Measurements from ENCODE around the gene MSL3B.

The MSL3B gene

DNA sequence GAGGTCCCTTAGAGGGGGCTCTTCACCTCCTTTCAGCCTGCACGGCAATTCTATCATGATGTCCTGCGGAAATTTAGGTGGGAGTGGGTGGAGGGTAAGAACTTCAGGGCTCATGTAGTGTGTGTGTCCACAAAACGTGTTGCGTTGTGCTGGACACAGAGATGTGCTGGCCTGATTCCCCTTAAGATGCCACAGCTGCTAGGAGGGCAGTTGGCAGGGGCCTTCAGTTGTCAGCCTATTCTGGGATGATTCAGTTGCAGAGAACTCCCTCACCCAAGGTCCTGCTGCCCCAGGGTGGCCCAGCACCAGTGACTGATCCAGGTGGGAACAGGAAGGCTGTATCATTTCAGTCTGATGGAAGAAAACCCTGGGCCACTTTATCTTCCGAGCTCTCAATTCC lies 12.8 kb downstream of the MSL3B start:
- 50 to 66% (median 57%) methylated on average over 5 of the region's 5 CpGs for WGBS, 3 donors
- Histone ChIP-seq H3K4me3 (peak overlapping the region; percentile 82), H3K9me3 (no peaks in the 10 kb centered on the region), H3K27me3 (ENCODE audit: insufficient read depth in 3 of 3, low read length in 2 of 3) (peaks cover 0 to 5% (median 0%) of the 10 kb centered on the region in 3 donors), H3K36me3 (ENCODE audit: insufficient read depth in 1 of 2, low read depth in 1 of 2) (no peaks in the 10 kb centered on the region), H3K4me1 (peaks cover 4% of the 10 kb centered on the region), H3K27ac (no peak overlapping the region)
- no peak for DNase-seq
- TF ChIP-seq, protein P1, sequence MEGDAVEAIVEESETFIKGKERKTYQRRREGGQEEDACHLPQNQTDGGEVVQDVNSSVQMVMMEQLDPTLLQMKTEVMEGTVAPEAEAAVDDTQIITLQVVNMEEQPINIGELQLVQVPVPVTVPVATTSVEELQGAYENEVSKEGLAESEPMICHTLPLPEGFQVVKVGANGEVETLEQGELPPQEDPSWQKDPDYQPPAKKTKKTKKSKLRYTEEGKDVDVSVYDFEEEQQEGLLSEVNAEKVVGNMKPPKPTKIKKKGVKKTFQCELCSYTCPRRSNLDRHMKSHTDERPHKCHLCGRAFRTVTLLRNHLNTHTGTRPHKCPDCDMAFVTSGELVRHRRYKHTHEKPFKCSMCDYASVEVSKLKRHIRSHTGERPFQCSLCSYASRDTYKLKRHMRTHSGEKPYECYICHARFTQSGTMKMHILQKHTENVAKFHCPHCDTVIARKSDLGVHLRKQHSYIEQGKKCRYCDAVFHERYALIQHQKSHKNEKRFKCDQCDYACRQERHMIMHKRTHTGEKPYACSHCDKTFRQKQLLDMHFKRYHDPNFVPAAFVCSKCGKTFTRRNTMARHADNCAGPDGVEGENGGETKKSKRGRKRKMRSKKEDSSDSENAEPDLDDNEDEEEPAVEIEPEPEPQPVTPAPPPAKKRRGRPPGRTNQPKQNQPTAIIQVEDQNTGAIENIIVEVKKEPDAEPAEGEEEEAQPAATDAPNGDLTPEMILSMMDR (IDR thresholded peaks at IDR 0.05) = no peak
- no peak for ATAC-seq
- intact Hi-C loops (cut with DNase I) = no loop called here

DNA sequence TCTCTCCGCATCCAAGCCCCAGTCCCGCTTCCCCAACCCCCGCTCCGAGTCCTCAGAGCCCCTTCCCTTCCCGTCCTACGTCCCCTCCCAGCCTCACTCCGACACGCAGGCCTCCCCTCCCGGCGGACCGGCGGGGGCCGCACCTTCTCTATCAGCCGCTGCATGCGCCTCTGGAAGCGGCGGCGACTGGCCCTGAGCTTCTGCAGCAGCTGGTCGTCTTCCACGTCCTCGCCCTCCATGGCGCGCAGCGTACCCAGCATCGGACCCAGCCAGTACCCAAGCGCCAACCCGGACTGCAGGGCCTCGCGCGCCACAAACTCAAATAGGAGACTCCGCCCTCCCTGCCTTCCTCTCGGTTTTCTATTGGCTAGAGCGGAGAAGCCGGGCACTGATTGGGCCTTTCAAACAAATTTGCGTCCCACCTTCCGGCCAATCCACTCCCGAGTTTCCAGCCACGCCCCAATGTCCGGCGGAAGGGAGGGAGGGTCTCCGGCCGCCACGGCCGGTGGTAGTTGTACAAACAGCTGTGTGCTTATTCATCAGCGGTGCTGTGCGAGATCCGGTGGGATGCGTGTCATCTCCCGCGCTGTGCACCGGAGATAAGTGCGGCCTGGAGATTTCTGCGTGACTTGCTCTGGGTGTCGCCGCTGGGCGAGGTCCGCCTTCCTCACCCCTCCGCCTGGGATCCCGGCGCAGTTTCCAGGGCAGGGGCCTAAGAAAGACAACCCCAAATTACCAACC lies 13.8 kb downstream of the MSL3B start, which contains the start of gene HJURP:
HJURP (minus strand) TSS at position 295 of the 741 bp plus-strand sequence; CDS start at position 260, 35 bp downstream.
- no peaks in the 10 kb centered on the region for H3K9me3 ChIP-seq
- intact Hi-C loops (cut with DNase I) = no loop called here
- H3K4me3 ChIP-seq = peak within 1 kb of the TSS; percentile 82
- peak within 1 kb of the TSS; percentile 71 for H3K27ac ChIP-seq
- TF ChIP-seq, protein P1 (IDR thresholded peaks at IDR 0.05) = no peak
- DNase-seq (peak; percentile 90 to 94), ATAC-seq (peak; percentile 99 to 100 (median 100))
- H3K27me3 ChIP-seq (ENCODE audit: insufficient read depth in 3 of 3, low read length in 2 of 3) = peaks cover 0 to 5% (median 0%) of the 10 kb centered on the region in 3 donors
- H3K4me1 ChIP-seq = peaks cover 4% of the 10 kb centered on the region
- 0 to 1% (median 1%) methylated on average over 60 of the region's 60 CpGs for WGBS, 3 donors
- H3K36me3 ChIP-seq (ENCODE audit: insufficient read depth in 1 of 2, low read depth in 1 of 2) = no peaks in the 10 kb centered on the region

DNA sequence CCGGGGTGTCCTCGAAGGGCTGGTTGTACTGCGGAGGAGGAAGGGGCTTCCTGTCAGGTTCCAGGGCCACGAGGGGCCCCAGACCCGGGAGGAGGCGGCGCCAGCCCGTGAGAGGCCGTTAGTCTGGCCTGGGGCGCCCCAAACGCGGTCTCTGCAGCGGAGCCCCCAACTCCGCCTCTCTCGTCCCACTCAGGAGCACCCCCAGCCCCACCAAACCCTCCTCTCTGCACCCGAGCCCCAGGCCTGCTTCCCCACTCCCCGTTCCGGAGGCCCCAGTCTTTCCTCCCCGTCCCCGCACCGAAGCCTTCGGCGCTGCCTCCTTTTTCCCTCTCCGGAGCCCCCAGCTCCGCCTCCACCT lies 14.3 kb downstream of the MSL3B start:
- Histone ChIP-seq H3K27me3 (ENCODE audit: insufficient read depth in 3 of 3, low read length in 2 of 3) (peaks cover 0 to 5% (median 0%) of the 10 kb centered on the region in 3 donors), H3K4me1 (peaks cover 4% of the 10 kb centered on the region), H3K9me3 (no peaks in the 10 kb centered on the region), H3K36me3 (ENCODE audit: insufficient read depth in 1 of 2, low read depth in 1 of 2) (no peaks in the 10 kb centered on the region), H3K4me3 (peak overlapping the region; percentile 82), H3K27ac (no peak overlapping the region)
- TF ChIP-seq, protein P1 (IDR thresholded peaks at IDR 0.05) = no peak
- 0 to 1% (median 0%) methylated on average over 18 to 25 of the region's 25 CpGs for WGBS, 3 donors
- DNase-seq (no peak), ATAC-seq (no peak)
- intact Hi-C loops (cut with DNase I) = no loop called here

DNA sequence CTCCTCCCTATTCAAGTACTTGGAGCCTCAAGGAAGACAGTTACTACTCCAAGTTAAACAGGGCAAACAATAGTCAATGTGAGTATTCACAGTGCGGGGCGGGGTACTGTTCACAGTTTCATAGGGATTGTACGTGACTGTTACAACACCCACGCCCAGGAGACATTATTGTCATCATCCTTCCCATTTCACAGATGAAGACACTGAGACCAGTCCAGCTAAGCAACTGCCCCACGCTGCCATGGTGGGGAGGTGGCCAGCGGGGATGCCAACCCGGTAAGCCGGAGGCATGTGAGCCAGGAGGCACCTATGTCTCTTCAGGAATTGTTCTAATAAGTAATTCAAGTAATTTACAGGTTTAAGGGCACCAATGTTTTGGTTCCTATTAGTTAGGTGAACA lies 14.8 kb downstream of the MSL3B start:
- TF ChIP-seq, protein P1 (IDR thresholded peaks at IDR 0.05) = no peak
- WGBS, 3 donors = 32 to 41% (median 34%) methylated on average over 8 of the region's 8 CpGs

More for the DNA sequence above, 14.8 kb downstream of the MSL3B start:
- no peak overlapping the region for H3K27ac ChIP-seq
- no peaks in the 10 kb centered on the region for H3K36me3 ChIP-seq (ENCODE audit: insufficient read depth in 1 of 2, low read depth in 1 of 2)
- H3K4me3 ChIP-seq = peak overlapping the region; percentile 82
- intact Hi-C loops (cut with DNase I) = no loop called here
- DNase-seq (no peak), ATAC-seq (no peak)
- peaks cover 4% of the 10 kb centered on the region for H3K4me1 ChIP-seq
- no peaks in the 10 kb centered on the region for H3K9me3 ChIP-seq
- peaks cover 0 to 5% (median 0%) of the 10 kb centered on the region in 3 donors for H3K27me3 ChIP-seq (ENCODE audit: insufficient read depth in 3 of 3, low read length in 2 of 3)

All from psoas muscle (tissue), 7 donors.